Forelimb muscle (tissue), 1 donor: ENCODE measurements around the gene PLD1. TPM values are rescaled to one million over a fixed set of nuclear protein-coding genes. Genes with fewer than 3 reads are reported as not detected.
A peak's percentile ranks its signal among the peaks of the same experiment; 100 is the strongest.

Experiments used
- DNase-seq: peaks from one replicate; pipeline ENCODE4 v3.0.0-alpha.2; 2013; ENCODE audit warnings: low read depth
- polyA plus RNA-seq: library from polyadenylated mRNA; unstranded; fragments of 120-200 nt; gene quantifications from one replicate; pipeline ENCODE4 v1.2.1, GENCODE V29; 2013; ENCODE audit not compliant: insufficient read length

PLD1 gene
- polyA plus RNA-seq, 1 donor, result 11.3 TPM

- peak; percentile 31 for DNase-seq
Observed at GRCh38 chr3:171615686-171616085, 194.6 kb downstream of the PLD1 start.

- no peak for DNase-seq
Observed at GRCh38 chr3:171615281-171615680, 195.0 kb downstream of the PLD1 start.

GRCh38 chr3:171614318-171614921 is 195.9 kb downstream of the PLD1 start:
- no peak for DNase-seq

- no peak for DNase-seq
Observed at GRCh38 chr3:171607452-171607851, 202.8 kb downstream of the PLD1 start.

- no peak for DNase-seq
Observed at GRCh38 chr3:171606151-171606751, 204.0 kb downstream of the PLD1 start.

GRCh38 chr3:171604370-171604769 is 205.9 kb downstream of the PLD1 start:
- DNase-seq, result no peak

GRCh38 chr3:171602072-171602471 is 208.2 kb downstream of the PLD1 start:
- no peak for DNase-seq

GRCh38 chr3:171600030-171600429 is 210.3 kb downstream of the PLD1 start:
- no peak for DNase-seq

GRCh38 chr3:171598990-171599389 is 211.3 kb downstream of the PLD1 start:
- DNase-seq, result no peak

- DNase-seq, result no peak
Observed at GRCh38 chr3:171592786-171593185, 217.5 kb downstream of the PLD1 start.

GRCh38 chr3:171591070-171591469 is 219.2 kb downstream of the PLD1 start:
- DNase-seq, result no peak

GRCh38 chr3:171586274-171586673 is 224.0 kb downstream of the PLD1 start:
- DNase-seq, result no peak

GRCh38 chr3:171585039-171585438 is 225.2 kb downstream of the PLD1 start:
- DNase-seq, result no peak

GRCh38 chr3:171584100-171584499 is 226.2 kb downstream of the PLD1 start:
- no peak for DNase-seq

- no peak for DNase-seq
Observed at GRCh38 chr3:171574556-171575240, 235.6 kb downstream of the PLD1 start.

- DNase-seq, result no peak
Observed at GRCh38 chr3:171569571-171570132, 240.6 kb downstream of the PLD1 start.

GRCh38 chr3:171568766-171569165 is 241.5 kb downstream of the PLD1 start:
- DNase-seq, result no peak

- DNase-seq, result no peak
Observed at GRCh38 chr3:171566803-171567422, 243.4 kb downstream of the PLD1 start.

- DNase-seq, result no peak
Observed at GRCh38 chr3:171565481-171566058, 244.7 kb downstream of the PLD1 start.

GRCh38 chr3:171564748-171565480 is 245.4 kb downstream of the PLD1 start:
- DNase-seq, result no peak

- DNase-seq, result no peak
Observed at GRCh38 chr3:171563298-171563697, 247.0 kb downstream of the PLD1 start.
